ENCODE data around the gene HNRNPA3. TPM values are rescaled to one million over a fixed set of nuclear protein-coding genes. Genes with fewer than 3 reads are reported as not detected.

HNRNPA3 gene
- total RNA-seq, 1 experiment from 2014 or later = 332 TPM

GRCh38 chr2:177262958-177263450, 50.4 kb downstream of the HNRNPA3 start:
- intact Hi-C loops (cut with micrococcal nuclease; ENCODE audit: unreplicated experiment) = loop anchor here (1.0 to 5.0 kb wide), 6 partner anchors 9 to 154 kb away; no protein-coding TSS in a partner anchor
- no peak for DNase-seq
- peak overlapping the region; percentile 97 for H3K4me3 Mint-ChIP-seq (ENCODE audit: unreplicated experiment)
- no peaks in the 10 kb centered on the region for H3K9me3 ChIP-seq
- peak overlapping the region; percentile 91 for H3K4me3 ChIP-seq (ENCODE audit: low read depth, low read length)
- H3K9me3 Mint-ChIP-seq (ENCODE audit: unreplicated experiment) = no peaks in the 10 kb centered on the region
- ChIA-PET POLR2A (interaction anchor here (0.6 to 2.4 kb wide), 6 partner anchors 8 to 129 kb away, joined by 3 to 22 read pairs (median 4); partner anchors contain the start of gene HNRNPA3), CTCF (interaction anchor here (1.1 to 4.2 kb wide), 3 partner anchors 8 to 98 kb away, joined by 4 to 44 read pairs (median 5); no protein-coding TSS in a partner anchor)
- peak overlapping the region; percentile 91 for H3K27ac Mint-ChIP-seq (ENCODE audit: unreplicated experiment)
- H3K36me3 ChIP-seq (ENCODE audit: control insufficient read depth, insufficient read depth, low read length) = no peaks in the 10 kb centered on the region; the same call in 1 of the 2 replicates
- peaks cover 21% of the 10 kb centered on the region for H3K4me1 Mint-ChIP-seq (ENCODE audit: low read depth, unreplicated experiment)
- H3K27me3 ChIP-seq (replicated peaks; ENCODE audit: control insufficient read depth, insufficient read depth, low read length) = no peaks in the 10 kb centered on the region
- TSS peak; percentile 28 for BruUV-seq (replicated peaks)
- H3K36me3 Mint-ChIP-seq (ENCODE audit: insufficient read depth, unreplicated experiment) = peaks cover 39% of the 10 kb centered on the region
- TF ChIP-seq, protein P1, sequence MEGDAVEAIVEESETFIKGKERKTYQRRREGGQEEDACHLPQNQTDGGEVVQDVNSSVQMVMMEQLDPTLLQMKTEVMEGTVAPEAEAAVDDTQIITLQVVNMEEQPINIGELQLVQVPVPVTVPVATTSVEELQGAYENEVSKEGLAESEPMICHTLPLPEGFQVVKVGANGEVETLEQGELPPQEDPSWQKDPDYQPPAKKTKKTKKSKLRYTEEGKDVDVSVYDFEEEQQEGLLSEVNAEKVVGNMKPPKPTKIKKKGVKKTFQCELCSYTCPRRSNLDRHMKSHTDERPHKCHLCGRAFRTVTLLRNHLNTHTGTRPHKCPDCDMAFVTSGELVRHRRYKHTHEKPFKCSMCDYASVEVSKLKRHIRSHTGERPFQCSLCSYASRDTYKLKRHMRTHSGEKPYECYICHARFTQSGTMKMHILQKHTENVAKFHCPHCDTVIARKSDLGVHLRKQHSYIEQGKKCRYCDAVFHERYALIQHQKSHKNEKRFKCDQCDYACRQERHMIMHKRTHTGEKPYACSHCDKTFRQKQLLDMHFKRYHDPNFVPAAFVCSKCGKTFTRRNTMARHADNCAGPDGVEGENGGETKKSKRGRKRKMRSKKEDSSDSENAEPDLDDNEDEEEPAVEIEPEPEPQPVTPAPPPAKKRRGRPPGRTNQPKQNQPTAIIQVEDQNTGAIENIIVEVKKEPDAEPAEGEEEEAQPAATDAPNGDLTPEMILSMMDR (IDR thresholded peaks at IDR 0.05; ENCODE audit: insufficient read depth in 1 of 2, low read depth in 1 of 2, low read length in 1 of 2, severe bottlenecking in 1 of 2, unreplicated experiment in 1 of 2) = no peak
- peaks cover 41% of the 10 kb centered on the region for H3K4me1 ChIP-seq
- no peaks in the 10 kb centered on the region for H3K27me3 Mint-ChIP-seq (ENCODE audit: insufficient read depth, unreplicated experiment)

GRCh38 chr2:177263451-177264208, 51.0 kb downstream of the HNRNPA3 start:
- TF ChIP-seq, protein P1 (IDR thresholded peaks at IDR 0.05; ENCODE audit: insufficient read depth in 1 of 2, low read depth in 1 of 2, low read length in 1 of 2, severe bottlenecking in 1 of 2, unreplicated experiment in 1 of 2) = peak; percentile 83 to 95
- intact Hi-C loops (cut with micrococcal nuclease; ENCODE audit: unreplicated experiment) = loop anchor here (1.0 to 5.0 kb wide), 7 partner anchors 9 to 153 kb away; no protein-coding TSS in a partner anchor

DNA sequence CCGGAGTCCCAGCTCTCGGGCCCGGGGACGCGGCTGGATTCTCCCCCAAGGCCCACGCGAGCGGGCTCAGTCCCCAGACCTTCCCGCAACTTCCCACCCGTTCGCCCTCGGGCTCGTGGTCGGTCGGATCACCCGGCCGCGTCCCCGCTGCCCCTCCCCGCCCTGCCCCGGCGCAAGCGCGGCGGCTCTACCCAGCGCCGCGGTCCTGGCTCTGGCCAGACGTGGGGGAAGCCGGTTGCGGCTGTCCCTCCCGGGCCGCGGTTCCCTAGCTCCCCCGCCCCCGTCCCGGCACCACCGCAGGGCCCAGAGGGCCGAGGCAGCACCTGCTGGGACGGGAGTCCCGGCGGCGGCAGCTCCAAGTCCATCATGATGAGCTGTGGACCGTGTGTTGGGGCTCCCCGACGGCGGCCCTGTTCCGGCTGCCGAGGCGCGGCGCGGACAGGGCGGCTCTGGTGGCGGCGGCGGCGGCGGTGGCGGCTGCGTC, 51.7 kb downstream of the HNRNPA3 start:
- Histone ChIP-seq H3K9me3 (no peaks in the 10 kb centered on the region), H3K4me1 (peaks cover 40% of the 10 kb centered on the region), H3K36me3 (ENCODE audit: control insufficient read depth, insufficient read depth, low read length) (no peaks in the 10 kb centered on the region), H3K27me3 (replicated peaks; ENCODE audit: control insufficient read depth, insufficient read depth, low read length) (no peaks in the 10 kb centered on the region), H3K4me3 (ENCODE audit: low read depth, low read length) (peak overlapping the region; percentile 91)
- peaks cover 21% of the 10 kb centered on the region for H3K4me1 Mint-ChIP-seq (ENCODE audit: low read depth, unreplicated experiment)
- peak overlapping the region; percentile 97 for H3K4me3 Mint-ChIP-seq (ENCODE audit: unreplicated experiment)
- no TSS peak for BruUV-seq (replicated peaks)
- H3K36me3 Mint-ChIP-seq (ENCODE audit: insufficient read depth, unreplicated experiment) = peaks cover 29% of the 10 kb centered on the region
- ChIA-PET POLR2A (interaction anchor here (0.6 to 2.4 kb wide), 13 partner anchors 9 to 134 kb away, joined by 3 to 22 read pairs (median 6); partner anchors contain the start of genes AGPS and HNRNPA3), CTCF (interaction anchor here (0.5 to 4.2 kb wide), 6 partner anchors 9 to 150 kb away, joined by 3 to 44 read pairs (median 4); no protein-coding TSS in a partner anchor)
- TF ChIP-seq, protein P1 (IDR thresholded peaks at IDR 0.05; ENCODE audit: insufficient read depth in 1 of 2, low read depth in 1 of 2, low read length in 1 of 2, severe bottlenecking in 1 of 2, unreplicated experiment in 1 of 2) = no peak
- peak in 1 of 2 experiments; percentile 43 for DNase-seq
- intact Hi-C loops (cut with micrococcal nuclease; ENCODE audit: unreplicated experiment) = loop anchor here (1.0 to 5.0 kb wide), 2 partner anchors 32 to 133 kb away; no protein-coding TSS in a partner anchor
- H3K27ac Mint-ChIP-seq (ENCODE audit: unreplicated experiment) = peak overlapping the region; percentile 100
- H3K27me3 Mint-ChIP-seq (ENCODE audit: insufficient read depth, unreplicated experiment) = no peaks in the 10 kb centered on the region
- H3K9me3 Mint-ChIP-seq (ENCODE audit: unreplicated experiment) = no peaks in the 10 kb centered on the region

More at GRCh38 chr2:177263451-177264208, 51.0 kb downstream of the HNRNPA3 start:
- Histone ChIP-seq H3K27me3 (replicated peaks; ENCODE audit: control insufficient read depth, insufficient read depth, low read length) (no peaks in the 10 kb centered on the region), H3K4me3 (ENCODE audit: low read depth, low read length) (peak overlapping the region; percentile 91), H3K36me3 (ENCODE audit: control insufficient read depth, insufficient read depth, low read length) (no peaks in the 10 kb centered on the region), H3K9me3 (no peaks in the 10 kb centered on the region), H3K4me1 (peaks cover 40% of the 10 kb centered on the region)
- Mint-ChIP-seq H3K36me3 (ENCODE audit: insufficient read depth, unreplicated experiment) (peaks cover 33% of the 10 kb centered on the region), H3K27ac (ENCODE audit: unreplicated experiment) (peak overlapping the region; percentile 91), H3K27me3 (ENCODE audit: insufficient read depth, unreplicated experiment) (no peaks in the 10 kb centered on the region), H3K4me3 (ENCODE audit: unreplicated experiment) (peak overlapping the region; percentile 97), H3K9me3 (ENCODE audit: unreplicated experiment) (no peaks in the 10 kb centered on the region), H3K4me1 (ENCODE audit: low read depth, unreplicated experiment) (peaks cover 21% of the 10 kb centered on the region)
- BruUV-seq (replicated peaks) = no TSS peak
- DNase-seq = peak; percentile 98 to 99
- CTCF ChIA-PET = interaction anchor here (1.1 to 4.2 kb wide), 4 partner anchors 9 to 98 kb away, joined by 4 to 44 read pairs (median 5); no protein-coding TSS in a partner anchor
- POLR2A ChIA-PET = interaction anchor here (0.6 to 2.4 kb wide), 8 partner anchors 9 to 134 kb away, joined by 3 to 22 read pairs (median 4); partner anchors contain the start of gene HNRNPA3
